Inflammatory macrophage (primary cell): ENCODE results near the gene PREP.
"Not testable (repeated sequence)": the region's sequence is repeated elsewhere in the genome, so short reads cannot be mapped to it uniquely, and the experiment has no call there.

Source experiments
- DNase-seq, 2 donors: peaks; one replicate each; pipeline ENCODE4 v3.0.0-alpha.2; 2020 to 2022
- total RNA-seq, 18 experiments: gene quantifications; one replicate each; lab custom pipeline; 2026; ENCODE audit warnings: mixed read lengths in 6 of 18, inconsistent platforms in 2 of 18; lab: John Stamatoyannopoulos, UW

PREP gene
- total RNA-seq, result 30.3 to 79.8 (median 56.1) reads per million in 18 experiments

DNA sequence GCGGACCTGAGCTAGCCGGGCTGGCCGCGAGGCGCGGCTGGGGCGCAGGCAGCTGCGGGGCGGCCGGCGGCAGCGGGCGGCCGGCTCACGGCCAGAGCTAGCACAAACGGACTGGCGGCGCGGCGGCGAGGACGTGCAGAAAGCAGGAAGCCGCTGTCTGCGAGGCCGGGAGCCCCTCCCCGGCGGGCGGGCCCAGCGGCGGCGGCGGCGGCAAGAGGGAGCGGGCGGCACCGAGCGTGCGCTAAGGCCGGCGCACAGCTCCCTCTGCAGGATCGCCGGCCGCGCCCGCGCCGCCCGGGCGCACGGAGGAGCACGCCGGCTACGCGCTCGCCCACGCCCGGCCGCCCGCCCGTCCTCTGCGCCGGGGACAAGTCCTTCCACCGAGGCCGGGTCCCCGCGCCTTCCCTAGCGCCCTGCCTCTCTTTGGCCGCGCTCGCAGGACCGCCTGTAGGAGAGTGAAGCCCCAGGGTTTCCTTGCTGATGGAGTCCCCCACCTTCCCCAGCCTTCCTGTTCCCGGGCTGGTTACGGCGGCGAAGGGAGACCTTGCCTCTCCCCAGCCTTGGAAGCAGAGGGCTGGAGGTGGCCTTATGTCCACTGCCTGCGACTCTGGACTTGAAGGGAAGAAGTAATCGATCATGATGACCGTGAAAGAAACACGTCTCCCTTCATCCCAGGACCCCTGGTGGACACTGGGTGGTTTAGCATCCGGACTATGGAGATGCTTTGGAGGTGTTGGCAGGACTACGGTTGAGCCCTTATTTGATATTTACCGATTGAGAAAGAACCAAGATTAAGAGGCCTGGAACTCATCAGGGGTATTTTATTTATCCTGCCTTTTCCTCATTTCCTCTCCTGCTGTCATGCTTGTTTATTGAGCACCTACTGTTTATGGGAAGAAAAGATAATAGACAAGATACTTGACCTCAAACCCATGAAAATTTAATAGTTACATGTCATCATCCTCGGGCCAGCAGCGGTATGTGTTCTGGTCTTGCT lies at the start of gene PREP:
TSS of gene PREP (minus strand) at position 144 of the 997 bp plus-strand sequence. CDS start 191 bp downstream, outside the sequence.
- peak; percentile 88 to 93 for DNase-seq

DNA sequence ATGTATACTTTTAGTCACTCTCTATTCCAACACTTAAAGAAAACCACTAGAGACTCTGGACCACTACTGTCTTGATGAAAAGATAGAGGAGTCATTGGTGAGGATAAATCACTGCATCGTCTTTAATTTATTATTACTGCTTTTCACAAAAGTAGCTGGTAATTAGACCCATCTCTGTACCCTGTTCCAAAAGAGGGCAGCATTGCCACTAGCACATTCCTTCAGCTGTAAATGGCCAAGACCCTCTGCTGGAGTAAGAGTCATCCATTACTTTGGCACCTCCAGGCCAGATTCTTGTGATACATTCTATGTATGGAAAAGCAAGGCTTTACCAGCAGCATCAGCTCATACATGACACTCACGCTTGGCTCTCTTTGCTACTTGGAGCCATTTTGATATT lies 49.5 kb upstream of the PREP start:
- no peak for DNase-seq

DNA sequence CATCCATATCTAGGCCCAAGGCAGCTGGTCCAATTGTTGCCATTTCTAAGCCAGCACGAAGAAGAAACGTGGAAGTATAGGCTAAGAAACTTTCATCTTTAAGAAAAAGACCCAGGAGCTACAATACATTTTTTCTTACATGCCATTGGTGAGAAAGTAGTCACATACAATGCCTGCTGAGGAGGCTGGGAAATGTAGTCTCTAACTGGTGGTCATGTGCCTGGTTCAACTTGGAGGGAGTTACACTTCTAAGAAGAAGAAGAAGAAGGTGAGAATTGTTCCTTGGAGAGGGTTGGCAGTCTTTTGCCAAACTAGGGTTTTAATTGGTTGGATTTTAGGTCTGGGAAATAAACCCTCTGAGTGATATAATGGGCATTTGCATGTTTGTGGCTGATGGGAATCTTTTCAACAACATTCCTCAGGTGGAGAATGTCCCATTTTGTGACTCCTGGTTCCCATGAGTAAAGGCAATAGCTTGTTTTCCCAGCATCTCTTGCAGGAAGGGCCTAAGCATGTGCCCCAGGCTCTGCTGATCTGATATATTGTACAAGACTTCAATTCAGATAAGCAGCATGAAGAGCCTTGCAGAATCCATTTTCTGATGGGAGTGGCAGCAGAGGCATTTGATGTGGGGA lies 47.0 kb upstream of the PREP start:
- no peak for DNase-seq

DNA sequence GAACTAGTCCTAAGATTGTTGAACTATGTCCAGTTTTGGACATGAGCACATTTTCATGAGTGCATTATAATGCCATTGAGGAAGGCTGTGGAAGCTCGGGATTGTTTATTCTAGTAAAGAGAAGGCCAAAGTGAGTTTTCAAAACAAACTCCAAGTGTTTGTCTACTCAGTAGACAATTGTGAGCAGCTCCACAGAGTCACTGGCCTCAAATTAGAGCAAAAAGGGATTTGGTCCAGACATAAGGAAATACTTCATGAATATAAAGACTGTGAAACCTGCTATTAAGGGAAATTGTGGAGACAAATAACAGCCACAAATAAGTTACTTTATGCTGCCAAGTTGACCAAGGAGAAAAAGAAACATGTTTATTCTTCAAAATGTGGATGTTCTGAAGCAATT lies 42.6 kb upstream of the PREP start:
- no peak for DNase-seq

DNA sequence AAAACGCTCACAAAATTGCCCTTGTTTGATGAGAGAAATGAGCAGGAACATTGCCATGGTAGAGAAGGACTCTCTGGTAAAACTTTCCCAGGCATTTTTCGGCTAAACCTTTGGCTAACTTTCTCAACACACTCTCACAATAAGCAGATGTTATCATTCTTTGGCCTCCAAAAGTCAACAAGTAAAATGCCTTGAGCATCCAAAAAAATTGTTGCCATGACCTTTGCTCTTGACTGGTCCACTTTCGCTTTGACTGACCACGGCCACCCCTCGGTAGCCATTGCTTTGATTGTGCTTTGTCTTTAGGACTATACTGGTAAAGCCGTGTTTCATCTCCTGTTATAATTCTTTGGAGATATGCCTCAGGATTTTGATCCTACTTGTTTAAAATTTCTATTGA lies 41.1 kb upstream of the PREP start:
- no peak for DNase-seq

DNA sequence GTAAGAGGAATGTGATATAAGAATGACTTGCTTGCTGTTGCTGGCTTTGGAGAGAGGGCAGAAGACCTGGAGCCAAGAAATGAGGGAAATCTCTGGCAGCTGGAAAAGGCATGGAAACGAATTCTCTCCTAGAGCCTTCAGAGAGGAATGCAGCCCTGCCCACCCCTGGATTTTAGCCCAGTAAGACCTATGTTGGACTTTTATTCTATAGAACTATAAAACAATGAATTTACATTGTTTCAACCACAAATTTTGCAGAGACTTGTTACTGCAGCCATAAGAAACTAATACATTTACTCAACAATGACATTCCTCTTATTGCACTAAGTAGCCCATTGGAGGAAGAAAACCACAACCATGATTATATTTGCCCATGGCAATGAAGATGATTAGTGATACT lies 39.5 kb upstream of the PREP start:
- DNase-seq, result no peak

DNA sequence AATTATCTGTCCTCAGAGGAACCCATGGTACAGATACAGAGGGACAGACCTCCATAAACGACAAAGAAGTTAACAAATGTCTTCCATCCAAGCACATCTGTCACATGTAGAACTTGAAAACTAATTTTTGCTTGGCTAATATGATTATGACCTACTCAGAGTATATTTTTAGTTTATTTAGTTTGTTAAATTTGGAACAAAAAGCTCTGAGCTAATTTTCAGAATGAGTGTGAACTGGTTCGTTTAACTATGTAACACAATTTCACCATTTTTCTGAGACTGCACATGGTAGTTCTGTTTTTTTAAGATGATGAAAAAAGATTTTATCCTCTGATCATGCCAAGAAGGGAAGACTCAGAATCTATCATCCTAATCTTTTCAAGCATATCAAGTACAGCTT lies 34.4 kb upstream of the PREP start:
- no peak for DNase-seq

DNA sequence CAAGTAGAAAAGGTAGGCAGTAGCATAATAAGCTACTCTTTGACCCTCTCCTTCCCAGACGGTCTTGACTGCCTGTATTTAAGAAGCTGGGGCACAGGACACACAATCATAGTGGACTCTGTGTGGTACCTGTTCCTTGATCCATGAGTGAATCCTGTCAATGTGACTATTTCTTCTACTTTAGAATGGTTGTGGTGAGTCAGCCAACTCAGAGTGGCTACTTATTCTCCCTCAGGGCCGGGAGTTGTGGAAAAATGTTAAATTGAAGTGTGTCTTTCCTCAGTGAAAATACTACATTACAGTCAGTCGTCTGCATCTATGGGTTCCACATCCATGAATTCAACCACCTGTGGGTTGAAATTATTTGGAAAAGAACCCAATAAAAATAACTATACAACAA lies 30.8 kb upstream of the PREP start:
- no peak for DNase-seq

DNA sequence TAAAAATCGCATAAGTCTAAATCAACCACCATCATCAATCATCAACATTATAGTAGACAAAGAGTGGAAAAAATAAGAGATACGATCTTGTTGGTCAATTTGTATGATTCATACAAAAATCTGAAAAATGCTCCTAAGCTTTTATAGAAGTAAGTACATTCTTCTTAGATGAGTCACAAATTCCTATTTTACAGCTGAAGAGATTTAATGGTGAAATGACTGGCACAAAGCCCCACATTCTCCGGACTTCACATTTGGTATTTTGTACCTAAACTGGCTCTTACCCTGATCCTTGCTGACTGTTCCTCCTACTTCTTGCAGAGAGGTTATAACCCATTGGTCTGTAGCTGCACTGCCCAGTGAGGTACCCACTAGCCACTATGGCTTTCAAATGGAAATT lies 29.9 kb upstream of the PREP start:
- no peak for DNase-seq

DNA sequence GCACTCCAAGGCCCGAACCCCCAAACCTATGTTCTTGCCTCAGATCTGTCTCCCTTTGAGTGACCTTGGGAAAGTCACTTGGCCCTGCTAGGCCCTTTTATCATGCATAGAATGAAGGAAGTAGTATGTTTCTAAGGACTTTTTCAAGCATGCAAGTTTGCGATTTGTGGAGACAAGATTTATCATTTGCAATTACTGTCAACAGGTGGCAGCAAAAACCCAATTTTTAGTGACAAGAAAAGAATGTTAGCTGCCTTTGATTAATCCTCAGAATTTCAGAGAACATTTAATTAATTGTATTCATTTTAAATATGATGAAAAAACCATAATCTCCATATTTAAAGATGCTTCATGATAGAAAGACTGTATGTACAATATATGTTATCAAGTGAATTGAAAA lies 28.3 kb upstream of the PREP start:
- peak; percentile 37 to 60 for DNase-seq

DNA sequence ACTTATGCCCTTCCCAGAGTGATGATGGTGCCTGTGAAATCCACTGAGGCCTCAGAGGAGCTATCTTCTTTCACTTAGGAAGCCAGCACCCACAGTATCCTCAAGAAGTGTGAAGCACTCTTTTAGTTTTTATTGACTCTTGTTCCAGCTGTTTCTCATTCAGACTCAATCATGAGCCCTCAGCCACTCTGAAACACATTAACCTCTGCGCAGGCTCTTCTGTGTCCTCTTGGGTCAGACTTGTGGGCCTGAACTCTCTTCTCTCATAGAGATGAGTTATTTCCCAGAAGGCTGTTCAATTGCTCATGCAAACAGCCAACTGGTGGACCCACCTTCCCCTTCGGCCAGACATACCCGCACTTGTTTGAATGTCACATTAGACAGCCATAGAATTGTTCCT lies 27.8 kb upstream of the PREP start:
- no peak for DNase-seq

DNA sequence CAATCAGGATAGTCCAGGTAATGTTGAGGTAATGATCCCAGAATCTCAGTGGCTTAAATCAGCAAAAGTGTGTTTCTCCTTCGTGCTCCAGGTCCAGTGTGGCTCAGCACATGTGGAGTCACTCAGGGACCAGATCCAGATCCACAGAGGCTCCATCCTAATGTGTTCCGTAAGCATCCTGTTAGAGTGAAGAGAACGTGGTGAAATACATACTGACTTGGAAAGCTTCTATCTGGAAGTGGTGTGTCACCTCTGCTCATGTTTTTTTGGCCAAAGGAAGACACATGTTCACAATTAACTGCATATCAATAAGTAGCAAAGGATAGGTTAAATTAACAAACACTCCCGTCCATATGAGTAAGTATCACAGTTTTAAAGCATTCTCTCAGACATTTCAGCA lies 26.8 kb upstream of the PREP start:
- no peak for DNase-seq

DNA sequence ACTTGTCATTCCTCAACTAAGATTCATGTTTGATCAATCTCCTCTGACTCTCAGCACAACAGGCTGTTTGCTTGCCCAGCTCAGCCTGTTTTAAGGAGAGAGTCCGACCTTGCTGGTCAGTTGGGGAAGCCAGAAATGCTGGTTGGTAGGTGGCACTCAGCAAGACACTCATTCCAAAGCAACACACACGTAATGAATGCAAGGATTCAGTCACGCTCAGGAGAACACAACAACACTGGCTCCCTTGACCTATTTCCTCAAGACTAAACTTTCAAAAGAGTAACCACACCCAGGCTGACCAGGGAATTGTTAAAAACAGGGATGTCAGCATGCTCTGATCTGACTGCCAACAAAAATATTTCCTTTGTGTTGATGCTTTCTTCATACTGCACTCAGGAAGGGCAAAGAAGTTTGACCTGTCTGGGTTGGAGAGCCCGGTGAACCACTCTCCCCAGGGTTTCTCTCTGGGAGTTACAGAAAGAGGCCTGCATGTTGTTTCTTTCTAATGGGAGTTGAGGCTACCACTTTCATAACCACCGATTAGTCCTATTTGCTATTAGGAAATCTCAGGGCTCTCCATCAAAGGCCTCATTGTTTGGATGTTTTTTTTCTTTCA lies 25.6 kb upstream of the PREP start:
- no peak for DNase-seq

DNA sequence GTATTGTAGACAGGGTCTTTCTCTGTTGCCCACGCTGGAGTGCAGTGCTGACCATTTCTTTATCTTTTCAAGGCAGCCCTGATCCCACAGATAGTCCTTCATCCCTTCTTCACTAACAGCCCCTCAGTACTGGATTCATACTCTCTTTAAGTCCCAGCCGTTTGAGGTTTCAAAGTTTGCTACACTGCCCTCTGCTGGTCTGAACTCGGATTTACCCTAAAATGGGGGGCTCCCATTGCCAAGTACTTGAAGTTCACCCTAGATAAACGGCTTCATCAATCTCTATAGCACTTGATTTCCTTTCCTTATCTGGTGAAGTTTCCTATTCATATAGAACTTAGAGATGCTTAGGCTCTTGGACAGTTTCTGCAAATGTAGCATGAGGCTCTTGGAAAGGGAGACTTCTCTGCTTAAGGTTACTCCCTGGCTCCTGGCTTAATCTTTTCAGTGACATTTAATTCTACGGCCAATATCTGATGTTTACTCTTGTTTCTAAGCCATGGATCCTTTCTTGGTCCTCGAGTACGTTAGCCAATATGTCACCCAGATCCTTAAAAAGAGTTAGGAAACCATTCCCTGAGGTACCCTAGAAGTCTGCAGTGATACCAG lies 21.4 kb upstream of the PREP start:
- DNase-seq, result peak; percentile 59 to 62

DNA sequence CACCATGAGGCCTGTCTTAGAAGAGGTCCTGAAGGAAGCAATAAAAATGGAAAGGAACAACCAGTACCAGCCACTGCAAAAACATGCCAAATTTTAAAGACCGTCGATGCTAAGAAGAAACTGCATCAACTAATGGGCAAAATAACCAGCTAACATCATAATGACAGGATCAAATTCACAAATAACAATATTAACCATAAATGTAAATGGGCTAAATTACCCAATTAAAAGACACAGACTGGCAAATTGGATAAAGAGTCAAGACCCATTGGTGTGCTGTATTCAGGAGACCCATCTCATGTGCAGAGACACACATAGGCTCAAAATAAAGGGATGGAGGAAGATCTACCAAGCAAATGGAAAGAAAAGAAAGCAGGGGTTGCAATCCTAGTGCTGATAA lies 14.1 kb upstream of the PREP start:
- not testable (repeated sequence) for DNase-seq

DNA sequence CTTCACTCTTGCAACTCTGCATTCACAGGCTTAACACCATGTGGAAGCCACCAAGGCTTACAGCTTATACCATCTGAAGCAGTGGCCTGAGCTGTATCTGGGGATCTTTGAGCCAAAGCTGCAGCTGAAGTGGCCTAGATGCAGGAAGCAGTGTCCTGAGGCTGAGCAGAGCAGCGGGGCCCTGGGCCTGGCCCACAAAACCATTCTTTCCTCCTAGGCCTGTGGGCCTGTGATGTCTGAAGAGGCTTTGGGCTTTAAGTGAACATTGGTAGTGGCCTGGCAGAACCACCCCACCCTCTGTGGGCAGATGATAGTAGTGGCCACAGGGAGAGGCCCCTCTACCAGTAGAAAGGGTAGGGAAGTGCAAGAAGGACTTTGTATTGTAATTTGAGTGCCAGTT lies 6.9 kb upstream of the PREP start:
- no peak for DNase-seq

DNA sequence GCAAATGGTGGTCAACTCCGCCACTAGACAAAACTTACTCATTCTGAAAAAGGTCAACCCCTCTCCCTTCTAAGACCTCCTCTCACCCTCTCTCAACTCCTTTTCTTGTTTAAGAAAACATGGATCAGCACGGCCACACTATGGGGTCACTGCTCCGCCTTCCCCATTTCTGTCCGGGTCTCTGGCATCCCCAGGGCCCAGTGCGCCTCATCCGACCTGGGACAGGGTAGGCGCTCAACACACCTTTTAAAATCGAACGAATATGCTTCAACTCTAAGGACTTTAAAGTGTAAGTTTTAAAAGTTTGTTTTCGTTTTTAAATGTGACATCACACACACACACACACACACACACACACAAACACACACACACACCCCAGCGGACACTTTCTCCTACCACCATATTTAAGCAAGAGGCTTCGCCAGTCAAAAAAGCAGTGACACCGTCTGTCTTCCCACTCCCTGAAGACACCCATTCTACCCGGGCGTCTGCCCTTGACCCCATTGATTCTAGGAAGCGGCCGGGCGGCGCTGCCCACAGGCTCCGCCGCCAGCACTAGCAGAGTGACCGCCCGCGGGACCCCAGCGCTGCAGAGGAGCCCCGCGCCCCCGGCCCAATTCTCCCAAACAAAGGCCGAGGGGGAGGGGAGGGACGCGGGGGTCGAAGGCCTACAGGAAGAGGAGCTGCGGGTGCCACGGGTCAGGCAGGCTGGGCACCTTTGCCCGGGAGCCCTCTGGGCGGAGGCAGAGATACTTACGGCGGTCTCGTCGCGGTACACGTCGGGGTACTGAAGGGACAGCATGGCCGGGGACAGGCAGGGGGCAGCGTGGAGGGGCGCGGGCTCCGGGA lies 568 bp downstream of the PREP start:
- peak; percentile 40 to 63 for DNase-seq

DNA sequence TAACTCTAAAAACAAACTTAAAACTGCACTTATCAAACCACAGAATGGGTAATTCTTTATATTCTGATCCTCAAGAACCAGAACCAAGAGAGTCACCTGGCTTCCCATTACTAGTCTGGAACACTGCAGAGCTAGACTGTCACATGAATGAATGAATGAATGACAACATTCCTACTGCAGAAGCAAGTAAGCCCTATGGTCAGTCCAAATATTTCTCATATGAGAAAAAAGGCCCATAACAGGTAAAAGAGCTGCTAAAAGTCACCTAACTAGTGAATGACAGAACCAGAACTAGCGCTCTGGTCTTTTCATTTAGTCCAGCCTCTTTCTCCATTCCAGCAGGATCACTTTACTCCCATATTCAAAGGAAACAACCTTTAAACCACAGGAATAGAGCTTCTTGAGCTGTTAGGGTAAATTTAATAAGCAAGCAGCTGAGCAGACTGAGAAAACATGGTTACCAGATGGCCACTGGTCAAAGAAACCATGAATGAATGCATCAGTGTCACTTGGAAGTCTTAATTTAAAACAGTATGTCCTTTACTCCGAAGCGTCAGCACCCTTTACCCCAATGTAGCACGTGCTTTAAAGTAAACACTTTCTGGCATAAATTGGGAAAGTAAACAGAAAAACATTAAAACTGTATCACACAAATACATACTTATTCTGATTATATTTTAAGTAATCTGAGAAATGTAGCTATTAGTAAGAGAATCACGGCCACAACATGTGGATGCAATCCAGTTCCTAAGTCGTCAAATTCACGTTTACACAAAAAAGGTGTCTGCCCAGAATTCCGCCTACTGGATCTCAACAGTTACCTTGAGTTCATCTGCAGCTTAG lies 1.4 kb downstream of the PREP start:
- no peak for DNase-seq

DNA sequence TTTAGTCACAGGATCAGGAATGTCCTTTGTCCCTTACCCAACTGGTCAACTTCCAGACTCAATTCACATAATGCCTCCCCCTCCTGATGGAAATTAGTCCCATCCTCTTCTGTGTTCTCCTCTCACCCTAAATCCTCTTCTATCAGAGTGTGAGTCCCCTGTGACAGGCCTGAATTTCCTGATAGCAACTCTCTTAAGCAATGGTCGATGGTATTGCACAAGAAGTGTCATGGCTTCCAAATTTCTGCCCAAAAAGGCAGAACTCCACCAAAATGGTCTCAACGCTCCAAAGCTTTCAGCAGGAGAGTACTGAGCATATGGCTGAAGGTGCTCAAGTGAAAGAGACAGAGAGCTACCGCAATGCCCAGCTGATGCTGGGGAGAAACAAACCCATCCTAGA lies 2.4 kb downstream of the PREP start:
- DNase-seq, result peak; percentile 54 to 63

DNA sequence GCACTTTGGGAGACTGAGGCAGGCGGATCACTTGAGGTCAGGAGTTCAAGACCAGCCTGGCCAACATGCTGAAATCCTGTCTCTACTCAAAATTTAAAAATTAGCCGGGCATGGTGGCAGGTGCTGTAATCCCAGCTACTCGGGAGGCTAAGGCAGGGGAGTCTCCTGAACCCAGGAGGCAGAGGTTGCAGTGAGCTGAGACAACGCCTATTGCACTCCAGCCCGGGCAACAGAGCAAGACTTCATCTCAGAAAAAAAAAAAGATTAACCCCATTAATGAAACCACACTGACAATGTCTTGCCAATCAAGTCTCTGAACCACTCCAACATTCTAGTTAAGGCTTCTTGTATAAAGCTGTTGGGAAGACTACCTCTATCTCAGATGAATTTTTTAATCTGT lies 4.0 kb downstream of the PREP start:
- DNase-seq, result no peak

DNA sequence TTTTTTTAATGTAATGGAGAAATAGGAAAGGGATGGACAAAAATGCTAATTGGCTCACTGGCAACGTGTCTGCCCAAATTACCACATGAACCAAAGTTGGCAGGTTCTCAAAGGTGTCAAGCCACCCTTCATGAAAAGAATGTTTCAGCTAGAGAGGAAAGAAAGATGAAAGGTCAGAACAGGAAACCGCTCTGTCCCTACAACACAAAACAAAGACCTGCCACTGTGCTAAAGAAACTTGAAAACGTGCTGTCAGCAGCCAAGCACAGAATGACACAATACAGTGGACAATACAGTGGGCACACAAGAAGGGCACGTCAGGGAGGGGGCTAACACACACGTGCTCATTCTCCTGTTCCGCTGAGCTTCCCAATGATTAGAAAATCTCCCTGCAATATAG lies 4.9 kb downstream of the PREP start:
- no peak for DNase-seq
